ENCODE measurements around the gene ALDH1A2.

GRCh38 chr15:57962887-57963286, 102.6 kb downstream of the ALDH1A2 start:
- no peak for TF ChIP-seq CTCF (IDR thresholded peaks at IDR 0.05)
- TF ChIP-seq POLR2A (IDR thresholded peaks at IDR 0.05): no peak
